HepG2 (cell line): Measurements from ENCODE around the gene NCOA5. TPM values are rescaled to one million over a fixed set of nuclear protein-coding genes. Genes with fewer than 3 reads are reported as not detected.

Source experiments
- CEBPB ChIP-seq: IDR thresholded peaks from 2 replicates; pipeline ENCODE4 v1.6.1; 2011; ENCODE audit warnings: low read depth, low read length, improper control_type of control experiment, borderline replicate concordance
- KMT2B ChIP-seq: IDR thresholded peaks from 2 replicates; pipeline ENCODE4 v1.6.1; 2016; ENCODE audit warnings: missing genetic modification reagents, missing compliant biosample characterization
- MBNL3 ChIP-seq: fragments of 250-450 bp; sonication (Bioruptor Pico); conservative IDR thresholded peaks from 2 replicates; pipeline ENCODE4 v1.8.0; 2022; ENCODE audit warnings: mild to moderate bottlenecking, inconsistent platforms
- PITX1 ChIP-seq: sonication (generic); formaldehyde crosslinking; IDR thresholded peaks from 2 replicates; pipeline ENCODE4 v1.5.1; 2020; ENCODE audit warnings: mild to moderate bottlenecking, missing genetic modification reagents
- SOX6 ChIP-seq, 2 experiments: fragments of 450-650 bp in 1 of 2; sonication (generic) in 1 of 2; formaldehyde crosslinking in 1 of 2; IDR thresholded peaks; 2 replicates each; pipeline versions ENCODE4 v1.4.0 to v1.6.1; 2017 to 2020; ENCODE audit warnings: antibody characterized with exemption in 1 of 2, mild to moderate bottlenecking in 1 of 2, missing genetic modification reagents in 1 of 2
- YEATS2 ChIP-seq: sonication (generic); formaldehyde crosslinking; IDR thresholded peaks from 2 replicates; pipeline ENCODE4 v1.4.0; 2020; ENCODE audit warnings: missing genetic modification reagents, borderline replicate concordance
- ZFP41 ChIP-seq: sonication (generic); formaldehyde crosslinking; IDR thresholded peaks from 2 replicates; pipeline ENCODE4 v1.4.0; 2020; ENCODE audit warnings: mild to moderate bottlenecking, missing genetic modification reagents, borderline replicate concordance
- ZHX2 ChIP-seq, 2 experiments: sonication (generic) in 1 of 2; formaldehyde crosslinking in 1 of 2; IDR thresholded peaks; 2 replicates each; pipeline versions ENCODE4 v1.6.1 to v1.9.0; 2014 to 2022; ENCODE audit warnings: antibody characterized with exemption in 1 of 2, borderline replicate concordance in 1 of 2, inconsistent platforms in 1 of 2, low read depth in 1 of 2, missing genetic modification reagents in 1 of 2
- ZNF296 ChIP-seq: sonication (generic); formaldehyde crosslinking; conservative IDR thresholded peaks from 2 replicates; pipeline ENCODE4 v1.5.0; 2020; ENCODE audit warnings: mild to moderate bottlenecking, missing genetic modification reagents
- ZNF563 ChIP-seq: sonication (generic); formaldehyde crosslinking; IDR thresholded peaks from 2 replicates; pipeline ENCODE4 v1.8.0; 2022; ENCODE audit warnings: mild to moderate bottlenecking, moderate library complexity, missing genetic modification reagents
- ZNF598 ChIP-seq: sonication (generic); formaldehyde crosslinking; IDR thresholded peaks from 2 replicates; pipeline ENCODE4 v1.5.1; 2020; ENCODE audit warnings: mild to moderate bottlenecking, missing genetic modification reagents, borderline replicate concordance
- ZNF609 ChIP-seq: sonication (generic); formaldehyde crosslinking; IDR thresholded peaks from 2 replicates; pipeline ENCODE4 v1.4.0; 2020; ENCODE audit warnings: mild to moderate bottlenecking, missing genetic modification reagents, borderline replicate concordance
- ZNF703 ChIP-seq: sonication (generic); formaldehyde crosslinking; IDR thresholded peaks from 2 replicates; pipeline ENCODE4 v1.5.1; 2020; ENCODE audit warnings: missing genetic modification reagents, mild to moderate bottlenecking, moderate library complexity, borderline replicate concordance
- ZNF704 ChIP-seq: sonication (generic); formaldehyde crosslinking; IDR thresholded peaks from 2 replicates; pipeline ENCODE4 v1.8.1; 2023; ENCODE audit warnings: mild to moderate bottlenecking, inconsistent platforms, moderate library complexity, missing genetic modification reagents, borderline replicate concordance
- ZNF777 ChIP-seq: sonication (generic); formaldehyde crosslinking; IDR thresholded peaks from 2 replicates; pipeline ENCODE4 v1.4.0; 2020; ENCODE audit warnings: missing genetic modification reagents
- ZNF816 ChIP-seq: sonication (generic); formaldehyde crosslinking; IDR thresholded peaks from 2 replicates; pipeline ENCODE4 v1.8.0; 2022; ENCODE audit warnings: missing genetic modification reagents, mild to moderate bottlenecking, borderline replicate concordance
- ZNF879 ChIP-seq: sonication (generic); formaldehyde crosslinking; IDR thresholded peaks from 2 replicates; pipeline ENCODE4 v1.8.1; 2023; ENCODE audit warnings: missing genetic modification reagents
- polyA plus RNA-seq, 8 experiments: library from polyadenylated mRNA; depleted of rRNA in 3 of 8; stranded (reverse) in 7 of 8; unstranded in 1 of 8; fragments of >200 nt; fragmentation: Illumina TruSeq in 4 of 8; extraction: Trizol in 4 of 8; gene quantifications; 2 replicates each; pipeline versions ENCODE4 v1.2.1 to v1.2.3, GENCODE V29; 2011 to 2016; ENCODE audit warnings: low read depth in 4 of 8, missing spikeins in 1 of 8, mixed read lengths in 1 of 8; ENCODE audit not compliant: insufficient read depth in 1 of 8
- total RNA-seq, 5 experiments: library from RNA; depleted of rRNA; stranded (reverse); fragments of >200 nt; fragmentation: Illumina TruSeq; extraction: Trizol; gene quantifications; 2 replicates each; pipeline ENCODE4 v1.2.3, GENCODE V29; 2016; ENCODE audit warnings: low read depth in 1 of 5

Gene NCOA5
- total and polyA plus RNA-seq, 2 of the 13 experiments (the other 11 are each of a cell fraction or from before 2014, with no cell fraction given) = 16.5 to 28.4 TPM

- TF ChIP-seq ZNF563 (no peak), ZNF296 (CRISPR knock-in tag) (no peak), KMT2B (no peak), ZNF609 (CRISPR knock-in tag) (no peak), ZNF879 (CRISPR knock-in tag) (no peak), YEATS2 (no peak), SOX6 (IDR thresholded peaks at IDR 0.05) (no peak), SOX6 (CRISPR knock-in tag; IDR thresholded peaks at IDR 0.05) (peak; percentile 44; the same call in 1 of the 2 replicates), MBNL3 (CRISPR knock-in tag) (no peak), ZNF703 (CRISPR knock-in tag) (no peak), CEBPB (peak; percentile 95), ZHX2 (IDR thresholded peaks at IDR 0.05; ENCODE audit: low read depth) (no peak), ZHX2 (CRISPR knock-in tag; IDR thresholded peaks at IDR 0.05; ENCODE audit: borderline replicate concordance) (no peak), ZNF598 (CRISPR knock-in tag) (no peak), ZFP41 (no peak), ZNF704 (no peak), PITX1 (CRISPR knock-in tag) (0 out of 2 replicates have a peak, but pooled peaks have one; percentile 42), ZNF777 (CRISPR knock-in tag) (no peak), ZNF816 (CRISPR knock-in tag) (no peak)
Observed at GRCh38 chr20:46085179-46085851, 4.4 kb downstream of the NCOA5 start (continued).
